ENCODE results near the gene OSTN.

- TF ChIP-seq YY1 (IDR thresholded peaks at IDR 0.05; ENCODE audit: low read depth) (no peak), CREB1 (IDR thresholded peaks at IDR 0.05; ENCODE audit: low read depth) (no peak), ZBTB7A (IDR thresholded peaks at IDR 0.05; ENCODE audit: low read depth) (no peak), REST (IDR thresholded peaks at IDR 0.05; ENCODE audit: low read depth) (no peak)
Observed at GRCh38 chr3:191198480-191198879, 561 bp upstream of the OSTN start.

All from Ishikawa (cell line).